ENCODE results near the gene NFE2L3. TPM values are rescaled to one million over a fixed set of nuclear protein-coding genes. Genes with fewer than 3 reads are reported as not detected.
A peak's percentile ranks its signal among the peaks of the same experiment; 100 is the strongest.

The NFE2L3 gene
- total RNA-seq, 4 donors from 2014 or later = 2.0 to 8.4 (median 5.6) TPM

DNA sequence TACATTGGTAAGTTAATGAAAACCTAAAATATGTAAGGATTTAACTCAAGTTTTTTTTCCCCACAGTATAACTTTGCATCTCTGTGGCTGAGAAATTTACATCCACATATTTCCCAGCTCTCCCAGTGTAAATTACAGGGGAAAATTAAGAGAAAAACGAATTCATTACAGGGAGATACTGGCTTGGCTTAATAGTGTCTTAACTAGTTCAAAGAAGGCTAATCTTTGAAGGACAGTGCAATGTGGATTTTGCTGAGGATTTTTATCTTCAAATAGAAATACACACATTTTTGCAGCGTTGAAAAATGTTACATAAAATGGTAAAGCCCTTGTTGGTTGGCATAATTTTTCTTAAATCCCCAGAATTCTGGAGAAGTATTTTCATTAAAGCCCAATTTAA, 51.0 kb downstream of the NFE2L3 start:
- Histone ChIP-seq H3K27ac (peak overlapping the region in 3 of 4 donors; percentile 99 to 100 (median 99)), H3K36me3 (peaks cover 5 to 26% (median 6%) of the 10 kb centered on the region in 3 donors), H3K9me3 (no peaks in the 10 kb centered on the region), H3K27me3 (no peaks in the 10 kb centered on the region), H3K4me3 (peak overlapping the region; percentile 77 to 100 (median 94)), H3K4me1 (peaks cover 0 to 47% (median 22%) of the 10 kb centered on the region in 3 donors)
- no peak for DNase-seq
- intact Hi-C loops (cut with DNase I) = no loop called here
- no peak for TF ChIP-seq POLR2A (IDR thresholded peaks at IDR 0.05)
- TF ChIP-seq, protein P1, sequence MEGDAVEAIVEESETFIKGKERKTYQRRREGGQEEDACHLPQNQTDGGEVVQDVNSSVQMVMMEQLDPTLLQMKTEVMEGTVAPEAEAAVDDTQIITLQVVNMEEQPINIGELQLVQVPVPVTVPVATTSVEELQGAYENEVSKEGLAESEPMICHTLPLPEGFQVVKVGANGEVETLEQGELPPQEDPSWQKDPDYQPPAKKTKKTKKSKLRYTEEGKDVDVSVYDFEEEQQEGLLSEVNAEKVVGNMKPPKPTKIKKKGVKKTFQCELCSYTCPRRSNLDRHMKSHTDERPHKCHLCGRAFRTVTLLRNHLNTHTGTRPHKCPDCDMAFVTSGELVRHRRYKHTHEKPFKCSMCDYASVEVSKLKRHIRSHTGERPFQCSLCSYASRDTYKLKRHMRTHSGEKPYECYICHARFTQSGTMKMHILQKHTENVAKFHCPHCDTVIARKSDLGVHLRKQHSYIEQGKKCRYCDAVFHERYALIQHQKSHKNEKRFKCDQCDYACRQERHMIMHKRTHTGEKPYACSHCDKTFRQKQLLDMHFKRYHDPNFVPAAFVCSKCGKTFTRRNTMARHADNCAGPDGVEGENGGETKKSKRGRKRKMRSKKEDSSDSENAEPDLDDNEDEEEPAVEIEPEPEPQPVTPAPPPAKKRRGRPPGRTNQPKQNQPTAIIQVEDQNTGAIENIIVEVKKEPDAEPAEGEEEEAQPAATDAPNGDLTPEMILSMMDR (IDR thresholded peaks at IDR 0.05) = no peak
- whole genome bisulfite sequencing, 2 donors = 4 to 5% methylated on average over 2 of the region's 2 CpGs

DNA sequence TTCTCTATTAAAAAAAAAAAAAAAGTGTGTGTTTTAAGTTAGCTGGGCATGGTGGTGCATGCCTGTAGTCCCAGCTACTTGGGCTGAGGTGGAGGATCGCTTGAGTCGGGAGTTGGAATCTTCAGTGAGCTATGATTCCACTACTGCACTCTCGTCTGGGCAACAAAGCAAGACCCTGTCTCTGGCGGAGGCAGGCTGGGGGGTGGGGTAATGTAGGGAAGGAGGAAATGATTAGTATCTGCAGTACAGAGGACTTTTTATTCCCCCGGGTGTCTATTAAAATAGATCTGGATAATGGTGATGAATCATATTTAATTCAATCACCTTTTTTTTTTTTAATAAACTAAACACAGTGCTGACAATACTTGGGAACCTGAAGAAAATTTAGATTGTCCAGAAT, 56.0 kb downstream of the NFE2L3 start:
- WGBS, 2 donors = 69 to 73% methylated on average over 5 of the region's 5 CpGs
- no peaks in the 10 kb centered on the region for H3K9me3 ChIP-seq
- intact Hi-C loops (cut with DNase I) = no loop called here
- H3K27me3 ChIP-seq = no peaks in the 10 kb centered on the region
- H3K4me1 ChIP-seq = peaks cover 0 to 36% (median 19%) of the 10 kb centered on the region in 3 donors
- H3K36me3 ChIP-seq = peaks cover 6 to 77% (median 28%) of the 10 kb centered on the region in 3 donors
- no peak for DNase-seq
- no peak for TF ChIP-seq POLR2A (IDR thresholded peaks at IDR 0.05)
- TF ChIP-seq, protein P1 (IDR thresholded peaks at IDR 0.05) = no peak
- H3K27ac ChIP-seq = no peak overlapping the region
- H3K4me3 ChIP-seq = no peak overlapping the region

DNA sequence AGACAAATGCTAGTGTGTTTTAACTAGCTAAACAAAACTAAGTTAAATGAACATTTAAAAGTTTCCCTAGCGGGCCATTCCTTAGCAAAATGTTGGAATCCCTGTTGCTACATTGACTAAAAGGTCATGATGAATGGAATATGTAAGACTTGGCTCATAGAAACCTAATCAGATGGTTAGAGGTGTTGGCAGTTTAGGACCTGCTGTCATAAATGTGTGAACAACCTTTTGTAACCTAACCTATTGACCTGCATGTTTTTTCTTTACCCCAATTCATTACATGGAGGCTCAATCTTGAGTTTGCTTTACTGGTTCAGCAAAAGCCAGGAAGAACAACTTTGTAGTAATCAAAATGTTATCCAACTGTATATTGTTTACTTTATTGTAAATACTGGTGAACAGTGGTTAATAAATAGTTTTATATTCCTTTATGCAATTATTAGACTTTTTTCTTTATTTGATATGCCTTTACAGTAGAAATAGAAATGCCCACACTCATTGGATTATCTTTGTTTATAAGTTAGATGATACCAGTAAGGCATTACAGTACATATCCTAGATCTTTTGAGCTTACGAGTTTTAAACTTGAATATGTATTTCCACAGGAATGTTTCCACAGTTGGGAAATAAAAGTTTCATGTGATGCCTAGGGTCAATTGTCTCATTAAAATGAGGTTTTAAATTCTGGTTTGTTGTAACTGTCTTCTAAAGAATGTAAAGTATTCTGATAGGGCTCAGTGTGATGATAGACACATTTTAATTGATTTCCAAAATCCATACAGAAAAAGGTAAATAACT, 61.1 kb downstream of the NFE2L3 start:
- Histone ChIP-seq H3K4me3 (no peak overlapping the region), H3K4me1 (no peaks in the 10 kb centered on the region), H3K9me3 (no peaks in the 10 kb centered on the region), H3K27me3 (no peaks in the 10 kb centered on the region), H3K36me3 (peaks cover 0 to 53% (median 22%) of the 10 kb centered on the region in 3 donors), H3K27ac (no peak overlapping the region)
- TF ChIP-seq, protein P1 (IDR thresholded peaks at IDR 0.05) = no peak
- 87% methylated on average over 2 of the region's 2 CpGs for WGBS, 2 donors
- DNase-seq = no peak
- intact Hi-C loops (cut with DNase I) = no loop called here

DNA sequence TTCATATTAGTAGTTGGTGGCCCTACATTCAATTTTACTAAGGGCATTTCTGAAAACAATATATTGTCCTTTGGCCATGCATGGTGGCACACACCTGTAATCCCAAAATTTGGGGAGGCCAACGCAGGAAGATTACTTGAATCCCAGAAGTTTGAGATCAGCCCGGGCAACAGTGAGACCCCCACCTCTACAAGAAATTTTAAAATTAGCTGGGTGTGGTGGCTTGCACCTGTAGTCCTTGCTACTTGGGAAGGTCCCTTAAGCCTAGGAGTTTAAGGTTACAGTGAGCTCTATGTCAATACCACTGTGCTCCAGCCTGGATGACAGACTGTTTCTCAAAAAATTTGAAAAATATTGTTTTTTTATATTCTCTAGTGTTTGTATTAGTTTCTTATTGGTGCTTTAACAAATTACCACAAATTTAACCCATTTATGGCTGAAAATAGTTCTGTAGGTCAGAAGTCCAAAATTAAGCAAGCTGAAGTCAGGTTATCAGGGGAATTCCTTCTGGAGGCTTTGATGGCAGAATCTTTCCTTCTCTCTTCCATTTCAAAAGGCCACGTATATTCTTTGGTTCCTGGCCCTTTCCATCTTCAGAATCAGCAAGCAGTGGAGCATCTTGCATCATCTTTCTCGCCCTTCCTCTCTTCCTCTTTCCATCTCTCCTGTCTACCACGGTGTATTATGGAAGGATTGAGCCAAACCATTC, 62.0 kb downstream of the NFE2L3 start:
- WGBS, 2 donors = 67 to 78% methylated on average over 5 of the region's 5 CpGs
- Histone ChIP-seq H3K9me3 (no peaks in the 10 kb centered on the region), H3K27me3 (no peaks in the 10 kb centered on the region), H3K27ac (no peak overlapping the region), H3K36me3 (peaks cover 0 to 44% (median 13%) of the 10 kb centered on the region in 3 donors), H3K4me3 (no peak overlapping the region), H3K4me1 (no peaks in the 10 kb centered on the region)
- TF ChIP-seq, protein P1 (IDR thresholded peaks at IDR 0.05) = no peak
- intact Hi-C loops (cut with DNase I) = no loop called here
- no peak for DNase-seq

DNA sequence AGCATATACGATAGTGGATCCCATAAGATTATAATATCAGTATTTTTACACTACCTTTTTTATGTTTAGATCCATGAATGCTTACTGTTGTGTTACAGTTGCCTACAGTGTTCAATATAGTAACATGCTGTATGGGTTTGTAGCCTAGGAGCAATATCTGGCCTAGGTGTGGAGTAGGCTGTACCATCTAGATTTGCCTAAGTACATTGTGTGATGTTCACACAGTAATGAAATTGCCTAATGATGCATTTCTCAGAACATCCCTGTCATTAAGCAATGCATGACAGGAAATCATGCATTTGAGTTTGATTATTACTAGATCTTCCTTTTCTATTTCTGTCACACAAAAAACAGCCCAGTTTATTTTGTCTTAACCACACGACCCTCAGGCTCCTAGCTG, 64.1 kb downstream of the NFE2L3 start:
- Histone ChIP-seq H3K27ac (no peak overlapping the region), H3K9me3 (no peaks in the 10 kb centered on the region), H3K4me1 (no peaks in the 10 kb centered on the region), H3K36me3 (peaks cover 0 to 24% (median 0%) of the 10 kb centered on the region in 3 donors), H3K4me3 (no peak overlapping the region), H3K27me3 (no peaks in the 10 kb centered on the region)
- 53 to 57% methylated on average over 2 of the region's 2 CpGs for WGBS, 2 donors
- DNase-seq = no peak
- TF ChIP-seq, protein P1 (IDR thresholded peaks at IDR 0.05) = no peak
- no peak for TF ChIP-seq POLR2A (IDR thresholded peaks at IDR 0.05)
- intact Hi-C loops (cut with DNase I) = no loop called here

All from esophagus squamous epithelium (tissue), 5 donors.